ENCODE results near the gene GRB7. TPM values are rescaled to one million over a fixed set of nuclear protein-coding genes. Genes with fewer than 3 reads are reported as not detected.
"Not testable (repeated sequence)": the region's sequence is repeated elsewhere in the genome, so short reads cannot be mapped to it uniquely, and the experiment has no call there.

GRB7 gene
- total RNA-seq, 4 donors from 2014 or later, result 14.0 to 64.0 (median 26.3) TPM

DNA sequence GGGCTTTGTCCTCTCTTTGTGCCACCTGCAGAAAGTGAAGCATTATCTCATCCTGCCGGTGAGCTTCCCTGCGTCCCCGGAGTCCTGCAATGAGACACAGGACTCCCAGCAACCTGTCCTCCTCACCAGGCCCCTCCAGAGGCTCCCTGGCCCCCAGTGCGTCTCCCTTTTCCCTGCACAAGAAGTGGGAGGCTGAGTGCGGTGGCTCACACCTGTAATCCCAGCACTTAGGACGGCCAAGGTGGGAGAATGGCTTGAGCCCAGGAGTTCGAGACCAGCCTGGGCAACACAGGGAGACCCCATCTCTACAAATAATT, 8.4 kb downstream of the GRB7 start:
- no peaks in the 10 kb centered on the region for H3K27me3 ChIP-seq
- H3K27ac ChIP-seq, result no peak overlapping the region
- DNase-seq, result peak in 1 of 3 donors; percentile 34
- TF ChIP-seq, protein P1, sequence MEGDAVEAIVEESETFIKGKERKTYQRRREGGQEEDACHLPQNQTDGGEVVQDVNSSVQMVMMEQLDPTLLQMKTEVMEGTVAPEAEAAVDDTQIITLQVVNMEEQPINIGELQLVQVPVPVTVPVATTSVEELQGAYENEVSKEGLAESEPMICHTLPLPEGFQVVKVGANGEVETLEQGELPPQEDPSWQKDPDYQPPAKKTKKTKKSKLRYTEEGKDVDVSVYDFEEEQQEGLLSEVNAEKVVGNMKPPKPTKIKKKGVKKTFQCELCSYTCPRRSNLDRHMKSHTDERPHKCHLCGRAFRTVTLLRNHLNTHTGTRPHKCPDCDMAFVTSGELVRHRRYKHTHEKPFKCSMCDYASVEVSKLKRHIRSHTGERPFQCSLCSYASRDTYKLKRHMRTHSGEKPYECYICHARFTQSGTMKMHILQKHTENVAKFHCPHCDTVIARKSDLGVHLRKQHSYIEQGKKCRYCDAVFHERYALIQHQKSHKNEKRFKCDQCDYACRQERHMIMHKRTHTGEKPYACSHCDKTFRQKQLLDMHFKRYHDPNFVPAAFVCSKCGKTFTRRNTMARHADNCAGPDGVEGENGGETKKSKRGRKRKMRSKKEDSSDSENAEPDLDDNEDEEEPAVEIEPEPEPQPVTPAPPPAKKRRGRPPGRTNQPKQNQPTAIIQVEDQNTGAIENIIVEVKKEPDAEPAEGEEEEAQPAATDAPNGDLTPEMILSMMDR (IDR thresholded peaks at IDR 0.05), result no peak
- no peak for TF ChIP-seq POLR2A (IDR thresholded peaks at IDR 0.05)
- no peak overlapping the region for H3K4me3 ChIP-seq
- no peaks in the 10 kb centered on the region for H3K9me3 ChIP-seq
- H3K36me3 ChIP-seq, result peaks cover 0 to 43% (median 0%) of the 10 kb centered on the region in 3 donors
- H3K4me1 ChIP-seq, result peaks cover 0 to 12% (median 0%) of the 10 kb centered on the region in 4 donors

GRCh38 chr17:39747745-39748144, 10.0 kb downstream of the GRB7 start:
- Histone ChIP-seq H3K27me3 (no peaks in the 10 kb centered on the region), H3K4me3 (no peak overlapping the region), H3K9me3 (no peaks in the 10 kb centered on the region), H3K36me3 (peaks cover 0 to 36% (median 0%) of the 10 kb centered on the region in 3 donors), H3K27ac (no peak overlapping the region), H3K4me1 (peaks cover 0 to 8% (median 0%) of the 10 kb centered on the region in 4 donors)
- no peak for DNase-seq
- TF ChIP-seq, protein P1 (IDR thresholded peaks at IDR 0.05), result no peak
- no peak for TF ChIP-seq POLR2A (IDR thresholded peaks at IDR 0.05)

GRCh38 chr17:39748444-39749034, 10.8 kb downstream of the GRB7 start:
- peaks cover 0 to 28% (median 0%) of the 10 kb centered on the region in 3 donors for H3K36me3 ChIP-seq
- not testable (repeated sequence) for H3K9me3 ChIP-seq, H3K27ac ChIP-seq, H3K27me3 ChIP-seq, H3K4me3 ChIP-seq
- DNase-seq, result peak in 1 of 3 donors; percentile 5
- H3K4me1 ChIP-seq, result peaks cover 0 to 15% (median 6%) of the 10 kb centered on the region in 4 donors

DNA sequence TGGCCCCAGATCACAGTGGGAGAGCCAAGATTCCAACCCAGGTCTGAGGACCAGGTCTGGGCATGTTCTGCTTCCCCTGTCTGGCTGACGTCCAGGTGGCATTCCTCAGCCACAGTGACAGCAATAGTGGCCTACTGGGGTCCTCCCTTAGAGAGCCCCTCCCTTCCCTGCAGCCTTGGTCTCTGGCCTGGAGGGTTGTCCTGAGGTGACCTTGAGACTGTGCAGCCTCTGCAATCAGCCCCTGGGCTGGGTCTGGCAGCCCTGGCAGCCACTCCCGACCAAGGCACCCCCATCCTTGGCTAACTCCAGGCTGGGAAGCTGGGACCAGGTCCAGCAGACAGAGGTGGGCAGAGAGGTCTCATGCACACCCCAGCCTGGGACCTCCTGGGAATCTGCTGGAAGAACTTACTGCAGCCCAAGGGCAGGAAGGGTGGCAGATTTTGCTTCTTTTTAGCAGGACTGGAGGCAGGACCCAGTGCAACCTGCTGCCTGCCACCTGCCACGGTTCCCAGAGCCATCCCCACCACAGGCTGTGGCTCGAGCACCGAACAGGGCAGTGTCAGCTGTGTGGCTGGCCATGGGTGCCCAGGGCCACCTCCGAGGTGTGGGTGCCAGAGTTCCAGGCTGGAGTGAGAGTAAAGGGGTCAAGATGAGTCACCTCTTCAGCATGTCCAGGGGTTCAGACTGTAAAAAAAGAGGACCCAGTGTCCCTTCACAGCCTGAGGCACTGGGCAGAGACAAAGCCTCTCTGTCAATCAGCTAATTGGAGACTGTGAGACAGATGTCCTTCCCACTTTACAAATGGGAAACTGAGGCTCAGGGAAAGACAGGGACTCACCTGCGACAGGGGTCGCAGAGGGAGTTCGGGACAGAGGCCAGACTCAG, 12.6 kb downstream of the GRB7 start:
- TF ChIP-seq, protein P1 (IDR thresholded peaks at IDR 0.05), result no peak
- no peak for TF ChIP-seq POLR2A (IDR thresholded peaks at IDR 0.05)
- Histone ChIP-seq H3K4me3 (no peak overlapping the region), H3K27me3 (no peaks in the 10 kb centered on the region), H3K27ac (no peak overlapping the region), H3K36me3 (peaks cover 0 to 10% (median 0%) of the 10 kb centered on the region in 3 donors), H3K9me3 (no peaks in the 10 kb centered on the region), H3K4me1 (peaks cover 0 to 20% (median 13%) of the 10 kb centered on the region in 4 donors)
- no peak for DNase-seq

DNA sequence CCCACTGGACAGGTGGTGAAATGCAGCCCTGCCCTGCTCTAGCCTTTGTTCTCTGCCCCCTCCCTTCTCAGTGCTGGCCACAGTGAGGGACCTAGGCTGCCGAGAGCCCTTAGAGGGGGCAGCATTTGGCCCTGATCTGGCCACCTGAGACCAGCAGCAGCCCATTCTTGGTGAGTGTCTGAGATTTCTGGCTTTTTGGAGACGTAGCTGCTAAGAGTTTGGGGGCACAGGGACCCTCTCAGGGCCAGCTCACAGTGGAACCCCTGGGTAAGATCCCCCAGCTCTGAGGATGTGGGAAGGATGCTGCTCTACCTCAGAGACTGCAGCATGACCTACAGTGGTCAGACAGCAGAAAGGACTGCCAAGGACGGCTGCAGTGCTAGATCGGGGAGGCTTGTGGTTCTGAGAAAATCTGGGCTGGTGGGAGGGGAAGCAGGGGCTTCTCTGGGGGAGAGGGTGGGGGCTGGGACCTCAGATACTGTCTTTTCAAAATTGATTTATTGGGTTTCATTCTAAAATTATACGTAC, 13.3 kb downstream of the GRB7 start:
- Histone ChIP-seq H3K36me3 (peaks cover 0 to 3% (median 0%) of the 10 kb centered on the region in 3 donors), H3K4me3 (no peak overlapping the region), H3K4me1 (peaks cover 0 to 26% (median 14%) of the 10 kb centered on the region in 4 donors), H3K27me3 (no peaks in the 10 kb centered on the region), H3K9me3 (no peaks in the 10 kb centered on the region), H3K27ac (no peak overlapping the region)
- peak in 1 of 3 donors; percentile 15 for DNase-seq
- TF ChIP-seq POLR2A (IDR thresholded peaks at IDR 0.05), result no peak
- TF ChIP-seq, protein P1 (IDR thresholded peaks at IDR 0.05), result no peak

GRCh38 chr17:39751637-39752036, 13.9 kb downstream of the GRB7 start:
- Histone ChIP-seq H3K27ac (no peak overlapping the region), H3K9me3 (no peaks in the 10 kb centered on the region), H3K4me1 (peaks cover 0 to 28% (median 14%) of the 10 kb centered on the region in 4 donors), H3K4me3 (no peak overlapping the region), H3K36me3 (no peaks in the 10 kb centered on the region), H3K27me3 (no peaks in the 10 kb centered on the region)
- TF ChIP-seq POLR2A (IDR thresholded peaks at IDR 0.05), result no peak
- TF ChIP-seq, protein P1 (IDR thresholded peaks at IDR 0.05), result no peak
- DNase-seq, result peak in 2 of 3 donors; percentile 33 to 42

Data from Peyer's patch (tissue), 4 donors.